HL-60 (cell line): ENCODE measurements around the gene CREB3L1.

Experiments used
- DNase-seq, 2 experiments: peaks; one replicate each; pipeline ENCODE4 v3.0.0-alpha.2; 2010 to 2020; ENCODE audit warnings: low read depth in 1 of 2, low spot score in 1 of 2
- H3K27ac ChIP-seq: fragments of 250-450 bp; sonication (Bioruptor Pico); replicated peaks from 2 replicates; pipeline ENCODE4 v1.5.1; 2020; ENCODE audit warnings: mild to moderate bottlenecking, moderate library complexity
- H3K27me3 ChIP-seq: fragments of 250-450 bp; sonication (Bioruptor Pico); 2 replicates; pipeline ENCODE4 v1.5.1; 2021; ENCODE audit warnings: mild to moderate bottlenecking, moderate library complexity; ENCODE audit not compliant: insufficient read depth, poor library complexity, severe bottlenecking
- H3K4me3 ChIP-seq: replicated peaks from 2 replicates; pipeline ENCODE4 v1.5.1; 2011; ENCODE audit warnings: mild to moderate bottlenecking, control low read depth, low read length; ENCODE audit not compliant: insufficient read depth
- CTCF ChIP-seq: IDR thresholded peaks from one replicate; pipeline ENCODE4 v1.5.1; 2011; ENCODE audit warnings: low read length, control low read depth, inconsistent platforms; ENCODE audit not compliant: insufficient read depth
- GABPA ChIP-seq: IDR thresholded peaks from 2 replicates; pipeline ENCODE4 v1.6.1; 2012; ENCODE audit warnings: low read depth
- POLR2AphosphoS5 ChIP-seq: IDR thresholded peaks from 2 replicates; pipeline ENCODE4 v1.6.1; 2012; ENCODE audit warnings: low read depth
- SPI1 ChIP-seq: IDR thresholded peaks from 2 replicates; pipeline ENCODE4 v1.6.1; 2012; ENCODE audit warnings: low read depth, mild to moderate bottlenecking, borderline replicate concordance
- TF ChIP-seq, protein P1 (sequence below): IDR thresholded peaks from 2 replicates; pipeline ENCODE4 v1.6.1; 2012; ENCODE audit warnings: low read depth; ENCODE audit not compliant: insufficient replicate concordance

The CREB3L1 gene

DNA sequence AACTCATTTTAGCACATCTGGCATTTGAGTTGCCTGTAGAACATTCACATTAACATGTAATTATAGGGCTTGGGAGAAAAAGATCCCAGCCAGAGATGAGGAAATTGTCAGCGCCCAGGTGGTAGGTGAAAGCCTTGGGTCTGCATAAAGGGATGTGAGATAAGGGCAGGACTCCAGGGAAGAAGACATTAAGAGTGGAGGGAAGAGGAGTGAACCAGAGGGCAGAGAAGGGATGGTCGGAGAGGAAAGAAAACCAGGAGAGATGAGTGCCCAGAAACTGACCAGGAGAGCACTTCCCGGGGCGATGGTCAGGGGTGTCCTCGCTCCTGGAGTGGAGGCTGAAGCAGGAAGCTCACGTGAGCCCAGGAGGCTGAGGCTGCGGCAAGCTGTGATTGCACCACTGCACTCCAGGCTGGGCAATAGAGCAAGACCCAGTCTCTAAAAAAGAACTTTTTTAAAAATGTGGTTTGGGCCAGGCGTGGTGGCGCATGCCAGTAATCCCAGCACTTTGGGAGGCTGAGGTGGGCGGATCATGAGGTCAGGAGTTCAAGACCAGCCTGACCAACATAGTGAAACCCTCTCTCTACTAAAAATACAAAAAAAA lies 49.5 kb downstream of the CREB3L1 start:
- TF ChIP-seq CTCF (no peak), GABPA (no peak), POLR2AphosphoS5 (no peak), SPI1 (no peak)
- TF ChIP-seq, protein P1, sequence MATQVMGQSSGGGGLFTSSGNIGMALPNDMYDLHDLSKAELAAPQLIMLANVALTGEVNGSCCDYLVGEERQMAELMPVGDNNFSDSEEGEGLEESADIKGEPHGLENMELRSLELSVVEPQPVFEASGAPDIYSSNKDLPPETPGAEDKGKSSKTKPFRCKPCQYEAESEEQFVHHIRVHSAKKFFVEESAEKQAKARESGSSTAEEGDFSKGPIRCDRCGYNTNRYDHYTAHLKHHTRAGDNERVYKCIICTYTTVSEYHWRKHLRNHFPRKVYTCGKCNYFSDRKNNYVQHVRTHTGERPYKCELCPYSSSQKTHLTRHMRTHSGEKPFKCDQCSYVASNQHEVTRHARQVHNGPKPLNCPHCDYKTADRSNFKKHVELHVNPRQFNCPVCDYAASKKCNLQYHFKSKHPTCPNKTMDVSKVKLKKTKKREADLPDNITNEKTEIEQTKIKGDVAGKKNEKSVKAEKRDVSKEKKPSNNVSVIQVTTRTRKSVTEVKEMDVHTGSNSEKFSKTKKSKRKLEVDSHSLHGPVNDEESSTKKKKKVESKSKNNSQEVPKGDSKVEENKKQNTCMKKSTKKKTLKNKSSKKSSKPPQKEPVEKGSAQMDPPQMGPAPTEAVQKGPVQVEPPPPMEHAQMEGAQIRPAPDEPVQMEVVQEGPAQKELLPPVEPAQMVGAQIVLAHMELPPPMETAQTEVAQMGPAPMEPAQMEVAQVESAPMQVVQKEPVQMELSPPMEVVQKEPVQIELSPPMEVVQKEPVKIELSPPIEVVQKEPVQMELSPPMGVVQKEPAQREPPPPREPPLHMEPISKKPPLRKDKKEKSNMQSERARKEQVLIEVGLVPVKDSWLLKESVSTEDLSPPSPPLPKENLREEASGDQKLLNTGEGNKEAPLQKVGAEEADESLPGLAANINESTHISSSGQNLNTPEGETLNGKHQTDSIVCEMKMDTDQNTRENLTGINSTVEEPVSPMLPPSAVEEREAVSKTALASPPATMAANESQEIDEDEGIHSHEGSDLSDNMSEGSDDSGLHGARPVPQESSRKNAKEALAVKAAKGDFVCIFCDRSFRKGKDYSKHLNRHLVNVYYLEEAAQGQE = no peak
- H3K27ac ChIP-seq = no peak overlapping the region
- DNase-seq = no peak
- H3K4me3 ChIP-seq = no peak overlapping the region
- no peaks in the 10 kb centered on the region for H3K27me3 ChIP-seq

DNA sequence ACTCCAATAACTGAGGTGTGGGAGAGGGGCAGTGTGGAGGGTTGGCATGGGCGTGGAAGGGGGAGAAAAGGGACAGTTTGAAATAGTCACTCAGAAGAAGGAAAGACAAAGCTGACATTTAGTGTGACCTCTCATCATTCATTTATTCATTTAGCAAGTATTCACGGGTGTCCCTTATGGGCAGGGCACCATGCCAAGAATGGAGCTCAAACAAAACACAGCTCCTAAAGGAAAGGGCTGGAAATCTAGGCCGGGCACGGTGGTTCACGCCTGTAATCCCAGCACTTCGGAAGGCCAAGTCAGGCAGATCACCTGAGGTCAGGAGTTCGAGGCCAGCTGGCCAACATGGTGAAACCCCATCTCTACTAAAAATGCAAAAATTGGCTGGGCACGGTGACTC lies 50.4 kb downstream of the CREB3L1 start:
- H3K4me3 ChIP-seq = no peak overlapping the region
- H3K27me3 ChIP-seq = no peaks in the 10 kb centered on the region
- H3K27ac ChIP-seq = no peak overlapping the region
- no peak for TF ChIP-seq GABPA
- TF ChIP-seq SPI1 = no peak
- no peak for TF ChIP-seq POLR2AphosphoS5
- TF ChIP-seq, protein P1 = no peak
- TF ChIP-seq CTCF = no peak
- no peak for DNase-seq

- Histone ChIP-seq H3K4me3 (no peak overlapping the region), H3K27me3 (no peaks in the 10 kb centered on the region), H3K27ac (no peak overlapping the region)
- no peak for DNase-seq
- TF ChIP-seq SPI1 (no peak), GABPA (no peak), POLR2AphosphoS5 (no peak), CTCF (no peak)
- TF ChIP-seq, protein P1 = no peak
These were observed 52.7 kb downstream of the CREB3L1 start for GRCh38 chr11:46330154-46330553.
